Measurements from ENCODE around the gene CHD2.
"Not testable (repeated sequence)": the region's sequence is repeated elsewhere in the genome, so short reads cannot be mapped to it uniquely, and the experiment has no call there.

CHD2 gene

GRCh38 chr15:93036951-93037819 lies 137.1 kb downstream of the CHD2 start:
- Mint-ChIP-seq H3K4me3 (no peak overlapping the region), H3K27me3 (ENCODE audit: low read depth) (no peaks in the 10 kb centered on the region), H3K4me1 (ENCODE audit: low read depth) (peaks cover 6% of the 10 kb centered on the region), H3K27ac (no peak overlapping the region), H3K36me3 (ENCODE audit: low read depth) (no peaks in the 10 kb centered on the region), H3K9me3 (no peaks in the 10 kb centered on the region)

GRCh38 chr15:93037820-93038705 lies 137.9 kb downstream of the CHD2 start:
- H3K36me3 Mint-ChIP-seq (ENCODE audit: low read depth) = no peaks in the 10 kb centered on the region
- H3K4me1 Mint-ChIP-seq (ENCODE audit: low read depth) = peaks cover 6% of the 10 kb centered on the region
- no peaks in the 10 kb centered on the region for H3K9me3 Mint-ChIP-seq
- no peaks in the 10 kb centered on the region for H3K27me3 Mint-ChIP-seq (ENCODE audit: low read depth)
- H3K27ac Mint-ChIP-seq = no peak overlapping the region
- H3K4me3 Mint-ChIP-seq = no peak overlapping the region

GRCh38 chr15:93039562-93040287 lies 139.6 kb downstream of the CHD2 start:
- not testable (repeated sequence) for H3K4me1 Mint-ChIP-seq (ENCODE audit: low read depth); H3K36me3 Mint-ChIP-seq (ENCODE audit: low read depth); H3K27me3 Mint-ChIP-seq (ENCODE audit: low read depth); H3K27ac Mint-ChIP-seq; H3K9me3 Mint-ChIP-seq; H3K4me3 Mint-ChIP-seq

- Mint-ChIP-seq H3K36me3 (ENCODE audit: low read depth) (no peaks in the 10 kb centered on the region), H3K9me3 (no peaks in the 10 kb centered on the region), H3K27me3 (ENCODE audit: low read depth) (no peaks in the 10 kb centered on the region), H3K27ac (no peak overlapping the region), H3K4me3 (no peak overlapping the region), H3K4me1 (ENCODE audit: low read depth) (peaks cover 6% of the 10 kb centered on the region)
Measured at GRCh38 chr15:93040288-93041158, 140.4 kb downstream of the CHD2 start.

DNA sequence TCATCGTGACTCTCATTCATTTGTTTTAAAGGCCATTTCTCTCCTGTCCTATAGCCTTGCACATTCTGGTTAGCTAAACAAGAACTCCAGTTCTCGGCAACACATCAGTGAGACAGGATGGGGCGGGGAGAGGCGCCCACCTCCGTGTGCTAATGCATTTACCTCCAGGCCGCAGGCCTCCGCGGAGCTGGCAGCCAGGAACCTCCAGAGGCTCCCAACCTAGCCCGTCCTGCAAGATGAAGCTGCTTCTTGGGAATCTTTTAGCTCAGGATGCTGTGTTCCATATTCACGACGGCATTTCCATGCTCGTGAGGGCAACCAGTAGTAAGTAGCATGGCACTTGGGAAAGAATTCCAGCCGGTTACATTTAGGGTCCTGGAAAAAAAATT lies 141.0 kb downstream of the CHD2 start:
- Mint-ChIP-seq H3K36me3 (ENCODE audit: low read depth) (no peaks in the 10 kb centered on the region), H3K27ac (no peak overlapping the region), H3K4me1 (ENCODE audit: low read depth) (peaks cover under 1% of the 10 kb centered on the region), H3K9me3 (peaks cover 6% of the 10 kb centered on the region), H3K27me3 (ENCODE audit: low read depth) (no peaks in the 10 kb centered on the region), H3K4me3 (no peak overlapping the region)

- no peak overlapping the region for H3K4me3 Mint-ChIP-seq
- H3K4me1 Mint-ChIP-seq (ENCODE audit: low read depth) = no peaks in the 10 kb centered on the region
- no peak overlapping the region for H3K27ac Mint-ChIP-seq
Measured at GRCh38 chr15:93042211-93042610, 142.1 kb downstream of the CHD2 start.

GRCh38 chr15:93042691-93043378 lies 142.7 kb downstream of the CHD2 start:
- Mint-ChIP-seq H3K4me1 (ENCODE audit: low read depth) (peaks cover 4% of the 10 kb centered on the region), H3K27ac (no peak overlapping the region), H3K27me3 (ENCODE audit: low read depth) (no peaks in the 10 kb centered on the region), H3K36me3 (ENCODE audit: low read depth) (no peaks in the 10 kb centered on the region), H3K9me3 (peaks cover 9% of the 10 kb centered on the region), H3K4me3 (no peak overlapping the region)

More at GRCh38 chr15:93042211-93042610, 142.1 kb downstream of the CHD2 start:
- Mint-ChIP-seq H3K9me3 (peaks cover 9% of the 10 kb centered on the region), H3K36me3 (ENCODE audit: low read depth) (no peaks in the 10 kb centered on the region), H3K27me3 (ENCODE audit: low read depth) (no peaks in the 10 kb centered on the region)

GRCh38 chr15:93043621-93044300 lies 143.6 kb downstream of the CHD2 start:
- no peak overlapping the region for H3K4me3 Mint-ChIP-seq
- H3K27ac Mint-ChIP-seq = no peak overlapping the region
- no peaks in the 10 kb centered on the region for H3K27me3 Mint-ChIP-seq (ENCODE audit: low read depth)
- no peaks in the 10 kb centered on the region for H3K36me3 Mint-ChIP-seq (ENCODE audit: low read depth)
- peaks cover 9% of the 10 kb centered on the region for H3K9me3 Mint-ChIP-seq
- H3K4me1 Mint-ChIP-seq (ENCODE audit: low read depth) = peaks cover 7% of the 10 kb centered on the region

DNA sequence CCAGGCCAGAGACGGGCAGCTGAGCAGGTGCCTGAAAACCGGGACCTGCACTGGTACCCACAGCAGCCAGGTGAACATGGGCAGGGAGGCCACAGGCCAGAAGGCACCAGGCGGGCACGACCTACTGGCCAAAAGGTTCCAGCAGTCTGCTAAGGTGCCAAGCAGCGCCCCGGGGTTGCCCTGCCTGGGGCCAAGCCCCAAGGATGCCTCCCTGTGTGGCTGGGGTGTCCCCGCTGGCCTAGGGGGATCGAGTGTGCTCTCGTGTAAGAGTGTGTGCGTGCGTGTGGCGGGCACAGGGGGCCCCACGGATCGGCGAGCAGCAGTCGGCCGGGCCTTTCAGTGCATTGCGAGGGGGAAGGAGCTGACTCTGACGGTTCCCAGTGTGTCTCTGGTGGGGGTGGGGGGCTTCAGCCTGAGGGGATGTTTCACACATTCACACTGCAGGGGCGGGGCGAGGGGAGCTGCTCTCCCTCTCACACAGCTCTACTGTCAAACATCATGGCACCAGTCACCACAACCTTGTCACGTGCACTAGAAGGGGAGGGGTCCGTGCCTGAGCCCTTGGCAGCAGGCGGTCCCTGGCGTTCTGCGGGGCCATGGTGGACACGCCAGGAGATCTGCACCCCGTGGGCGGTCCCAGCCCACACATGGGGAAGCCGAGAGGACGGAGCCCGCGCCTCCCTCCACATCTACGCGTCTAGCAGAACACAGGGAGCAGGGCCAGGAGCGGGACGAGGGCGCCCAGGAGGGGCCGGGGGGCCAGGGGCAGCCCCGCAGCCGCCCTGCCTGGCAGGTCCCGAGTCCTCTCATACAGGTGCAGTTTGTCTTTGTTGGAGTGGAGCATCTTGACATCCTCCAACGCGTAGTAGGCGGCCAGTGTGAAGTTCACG lies 144.4 kb downstream of the CHD2 start:
- Mint-ChIP-seq H3K36me3 (ENCODE audit: low read depth) (no peaks in the 10 kb centered on the region), H3K4me3 (no peak overlapping the region), H3K9me3 (peaks cover 9% of the 10 kb centered on the region), H3K4me1 (ENCODE audit: low read depth) (peaks cover 9% of the 10 kb centered on the region), H3K27me3 (ENCODE audit: low read depth) (no peaks in the 10 kb centered on the region), H3K27ac (no peak overlapping the region)

DNA sequence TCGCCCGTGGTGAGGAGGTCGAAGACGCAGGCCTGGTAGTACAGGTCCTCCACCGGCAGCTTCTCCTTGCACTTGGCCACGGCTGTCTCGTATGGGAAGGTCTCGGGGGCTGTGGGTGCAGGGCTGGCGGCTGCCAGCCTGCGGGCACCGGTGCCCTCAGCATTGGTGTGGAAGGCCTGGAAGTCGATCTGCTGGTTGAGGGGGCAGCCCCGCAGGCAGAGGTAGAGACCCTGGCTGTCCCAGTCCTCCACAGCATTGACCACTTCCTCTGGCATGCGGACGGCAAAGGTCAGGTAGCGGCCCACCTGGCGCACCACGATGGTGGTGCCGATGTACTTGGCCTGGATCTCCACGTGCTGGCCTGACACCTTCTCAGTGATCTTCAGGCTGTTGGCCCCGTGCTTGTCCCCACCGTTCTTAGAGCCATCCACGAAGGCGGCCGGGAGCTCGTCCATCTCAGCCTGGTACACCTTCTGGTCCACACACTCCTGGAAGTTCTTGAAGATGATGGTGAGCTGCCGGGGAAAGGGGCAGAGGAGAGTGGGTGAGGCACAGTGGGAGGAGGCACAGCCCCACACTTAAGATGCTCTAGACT lies 145.2 kb downstream of the CHD2 start:
- Mint-ChIP-seq H3K27ac (no peak overlapping the region), H3K27me3 (ENCODE audit: low read depth) (no peaks in the 10 kb centered on the region), H3K4me1 (ENCODE audit: low read depth) (peaks cover 9% of the 10 kb centered on the region), H3K9me3 (peaks cover 9% of the 10 kb centered on the region), H3K36me3 (ENCODE audit: low read depth) (no peaks in the 10 kb centered on the region), H3K4me3 (no peak overlapping the region)

DNA sequence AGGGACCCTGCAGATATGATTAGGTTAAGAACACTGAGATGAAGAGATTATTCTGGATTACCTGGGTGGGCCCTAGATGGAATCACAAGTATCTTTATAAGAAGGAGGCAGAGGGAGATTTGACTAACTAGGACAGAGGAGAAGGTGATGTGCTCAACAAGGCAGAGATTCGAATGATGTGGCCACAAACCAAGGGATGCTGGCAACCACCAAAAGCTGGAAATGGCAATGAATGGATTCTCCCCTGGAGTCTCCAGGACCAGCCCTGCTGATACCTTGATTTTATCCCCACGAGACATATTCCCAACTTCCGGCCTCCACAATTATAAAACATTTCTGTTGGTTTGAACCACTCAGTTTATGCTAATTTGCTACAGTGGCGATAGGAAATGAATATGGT lies 146.0 kb downstream of the CHD2 start:
- Mint-ChIP-seq H3K4me1 (ENCODE audit: low read depth) (peaks cover 9% of the 10 kb centered on the region), H3K27me3 (ENCODE audit: low read depth) (no peaks in the 10 kb centered on the region), H3K27ac (no peak overlapping the region), H3K9me3 (peaks cover 9% of the 10 kb centered on the region), H3K36me3 (ENCODE audit: low read depth) (no peaks in the 10 kb centered on the region), H3K4me3 (no peak overlapping the region)

GRCh38 chr15:93046721-93047120 lies 146.6 kb downstream of the CHD2 start:
- Mint-ChIP-seq H3K36me3 (ENCODE audit: low read depth) (no peaks in the 10 kb centered on the region), H3K9me3 (peaks cover 9% of the 10 kb centered on the region), H3K4me1 (ENCODE audit: low read depth) (peaks cover 9% of the 10 kb centered on the region), H3K27me3 (ENCODE audit: low read depth) (no peaks in the 10 kb centered on the region), H3K27ac (no peak overlapping the region), H3K4me3 (no peak overlapping the region)

All from T-helper 1 cell treated with Interleukin-12 subunit alpha and Interleukin-12 subunit beta and Interleukin-4 antibody, amounts not matched to agents 30 μg/mL and 1 μg/mL, for 36 hours (primary cell).